ENCODE data around the gene SEL1L3.

The SEL1L3 gene

DNA sequence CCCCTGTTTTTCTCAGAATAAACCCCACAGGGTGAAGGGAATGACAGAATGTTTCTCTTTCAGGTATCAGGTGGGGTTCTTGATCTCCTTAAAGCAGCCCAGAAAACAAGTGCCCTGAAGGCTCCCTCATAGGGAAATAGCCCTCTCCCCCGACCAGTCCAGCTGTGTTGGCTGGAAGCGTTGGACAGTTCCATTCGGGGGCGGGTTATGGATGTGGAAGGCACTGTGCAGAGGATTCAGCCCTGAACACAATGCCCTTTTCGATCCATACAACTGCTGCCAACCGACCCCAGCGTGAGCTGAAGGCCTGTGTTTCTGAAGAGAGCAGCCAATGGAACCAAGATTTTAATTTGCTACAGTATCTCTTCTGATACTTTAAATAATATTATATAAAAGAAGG is 41.5 kb downstream of the SEL1L3 start:
- DNase-seq (ENCODE audit: low read depth in 1 of 2, low spot score in 1 of 2) = no peak

DNA sequence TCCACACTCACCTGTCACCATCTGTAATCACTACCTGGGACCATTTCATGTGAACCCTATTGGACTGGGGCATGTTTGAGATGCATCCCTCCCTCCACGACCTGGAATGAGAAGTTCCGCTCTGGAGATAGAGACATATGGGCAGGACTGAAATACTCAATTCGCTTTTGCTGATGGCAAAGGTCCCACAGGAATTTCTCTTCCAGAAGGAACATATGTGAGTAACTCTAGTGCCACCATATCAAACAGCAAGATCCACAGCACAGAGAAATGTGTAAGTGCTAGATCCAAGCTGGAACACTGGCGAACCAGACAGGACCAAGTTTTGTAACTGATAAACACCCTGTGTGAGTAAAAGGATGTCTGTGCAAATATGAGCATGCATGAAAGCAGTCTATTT is 43.9 kb downstream of the SEL1L3 start:
- no peak for DNase-seq (ENCODE audit: low read depth in 1 of 2, low spot score in 1 of 2)

DNA sequence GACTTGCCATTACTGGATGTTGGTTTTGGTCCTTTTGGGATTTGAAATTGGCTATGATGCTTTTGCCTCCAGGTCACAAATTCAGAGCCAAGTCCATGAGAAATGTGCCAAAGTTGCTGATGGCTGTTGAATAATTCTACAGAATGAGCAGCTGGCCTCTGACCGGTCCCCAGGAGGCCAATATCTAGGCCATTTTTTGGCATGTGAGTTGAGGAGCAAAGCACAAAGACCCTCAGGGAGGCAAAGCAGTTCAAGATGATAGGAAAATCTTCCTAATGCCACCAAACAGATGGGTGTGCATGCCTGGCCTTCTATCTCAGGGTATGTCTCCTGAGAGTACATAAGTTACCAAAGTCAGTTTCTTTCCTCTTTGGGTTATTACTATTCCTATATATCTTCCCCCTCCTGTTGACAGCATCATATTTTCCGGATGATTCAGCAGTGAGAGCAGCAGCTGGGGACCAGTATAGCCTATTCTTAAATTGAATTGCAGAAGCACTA is 44.4 kb downstream of the SEL1L3 start:
- DNase-seq (ENCODE audit: low read depth in 1 of 2, low spot score in 1 of 2) = no peak

DNA sequence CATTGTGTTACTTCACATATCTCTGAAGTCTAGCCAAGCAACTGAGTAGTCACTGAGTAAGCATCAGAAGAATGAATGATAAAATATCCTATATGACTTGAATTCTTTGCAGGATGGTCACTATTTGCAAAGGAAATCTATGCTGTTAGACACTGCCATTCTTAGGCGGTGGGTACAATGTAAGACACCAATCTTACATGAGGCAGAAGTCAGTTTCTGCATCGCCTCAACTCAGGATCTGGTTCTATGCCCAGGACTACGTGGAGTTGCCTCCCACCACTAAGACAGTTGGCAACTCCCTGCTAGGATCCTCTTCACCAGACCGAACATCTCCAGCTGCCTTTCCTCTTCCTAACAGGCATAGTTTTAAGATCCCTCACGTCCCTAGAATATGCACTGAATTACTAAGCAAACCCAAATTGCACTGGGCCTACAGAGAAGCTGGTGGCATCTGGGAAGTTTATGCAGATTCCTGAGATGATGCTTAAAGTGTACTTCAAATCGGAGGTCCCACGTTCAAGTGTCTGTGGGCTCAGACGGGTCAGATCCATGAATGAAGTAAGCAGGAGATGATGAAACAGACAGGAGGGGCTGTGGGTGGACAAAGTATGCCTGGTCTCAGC is 45.6 kb downstream of the SEL1L3 start:
- no peak for DNase-seq (ENCODE audit: low read depth in 1 of 2, low spot score in 1 of 2)

DNA sequence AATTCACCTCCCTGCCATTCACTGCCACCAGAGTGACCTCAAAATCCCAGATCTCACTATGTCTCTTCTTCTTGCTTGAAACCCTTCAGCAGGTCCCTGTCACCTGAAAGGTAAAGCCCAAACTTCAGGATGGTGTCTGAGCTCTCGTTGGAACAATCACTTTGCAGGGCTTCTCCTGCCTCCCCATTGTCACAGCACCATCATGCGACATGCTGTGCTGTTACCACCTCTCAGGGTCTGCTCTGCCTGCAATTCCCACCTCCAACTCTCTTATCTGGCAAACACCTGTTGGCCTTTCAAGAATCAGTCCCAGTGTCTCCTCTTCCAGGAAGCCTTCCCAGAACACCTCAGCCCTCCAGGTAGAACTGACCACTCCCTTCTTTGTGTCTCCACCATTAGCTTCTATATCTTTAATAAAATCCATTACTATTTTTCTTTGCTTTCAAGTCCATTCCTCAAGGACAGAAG is 46.2 kb downstream of the SEL1L3 start:
- DNase-seq (ENCODE audit: low read depth in 1 of 2, low spot score in 1 of 2) = no peak

DNA sequence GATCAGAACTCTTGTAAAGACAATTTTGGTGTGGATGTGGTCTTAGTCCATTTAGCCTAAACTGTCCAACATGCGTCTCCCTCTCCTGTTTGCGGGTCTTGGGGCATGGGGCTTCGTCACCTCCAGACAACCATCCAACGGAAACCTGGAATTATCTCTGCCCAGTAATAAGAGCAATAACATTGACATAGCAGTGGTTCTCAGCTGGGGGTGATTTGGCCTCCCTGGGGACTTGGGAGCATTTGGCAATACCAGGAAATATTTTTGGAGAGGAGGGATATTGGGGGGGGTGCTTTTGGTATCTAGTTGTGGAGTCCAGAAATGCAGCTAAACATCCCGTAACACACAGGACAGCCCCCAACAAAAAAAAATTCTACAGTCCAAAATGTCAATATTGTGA is 47.2 kb downstream of the SEL1L3 start:
- DNase-seq (ENCODE audit: low read depth in 1 of 2, low spot score in 1 of 2) = no peak

DNA sequence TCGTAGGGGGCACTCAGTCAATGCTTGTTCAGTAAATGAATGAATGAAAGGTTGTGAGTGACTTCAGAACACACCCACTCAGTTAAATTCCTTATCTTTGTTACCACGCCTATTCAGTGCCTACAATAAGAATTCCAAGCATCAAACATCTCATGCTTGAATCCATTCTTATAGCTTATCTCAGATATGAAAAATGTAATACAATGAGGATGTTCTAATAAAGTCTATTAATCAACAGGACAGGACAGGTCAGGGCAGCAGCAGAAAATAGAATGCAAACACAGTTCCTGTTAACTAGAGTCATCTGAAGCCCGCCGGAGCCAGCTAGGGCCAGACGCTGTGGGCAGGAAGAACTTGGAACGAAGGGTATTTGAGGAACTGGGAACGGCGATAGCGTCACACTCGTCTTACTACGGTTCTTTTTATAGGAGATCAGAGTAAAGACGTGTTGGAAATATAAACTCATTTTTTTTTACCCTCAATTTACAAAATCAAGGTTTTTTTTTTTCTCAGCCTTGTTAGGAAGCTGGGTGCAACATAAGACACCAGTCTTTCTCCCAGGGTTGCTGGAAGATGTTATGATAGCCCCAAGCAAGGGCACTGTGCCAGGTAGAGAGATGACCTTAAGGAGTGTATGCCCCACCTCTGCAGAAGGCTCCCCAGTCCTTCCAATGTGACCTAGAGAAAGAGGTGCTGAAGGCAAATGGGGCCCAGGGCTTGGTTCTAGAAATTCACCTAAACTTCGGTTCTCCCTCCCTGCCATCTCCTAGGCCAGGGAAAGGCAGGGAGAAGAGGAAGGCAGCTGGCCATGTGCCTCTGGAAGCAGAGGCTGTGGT is 48.3 kb downstream of the SEL1L3 start:
- no peak for DNase-seq (ENCODE audit: low read depth in 1 of 2, low spot score in 1 of 2)

DNA sequence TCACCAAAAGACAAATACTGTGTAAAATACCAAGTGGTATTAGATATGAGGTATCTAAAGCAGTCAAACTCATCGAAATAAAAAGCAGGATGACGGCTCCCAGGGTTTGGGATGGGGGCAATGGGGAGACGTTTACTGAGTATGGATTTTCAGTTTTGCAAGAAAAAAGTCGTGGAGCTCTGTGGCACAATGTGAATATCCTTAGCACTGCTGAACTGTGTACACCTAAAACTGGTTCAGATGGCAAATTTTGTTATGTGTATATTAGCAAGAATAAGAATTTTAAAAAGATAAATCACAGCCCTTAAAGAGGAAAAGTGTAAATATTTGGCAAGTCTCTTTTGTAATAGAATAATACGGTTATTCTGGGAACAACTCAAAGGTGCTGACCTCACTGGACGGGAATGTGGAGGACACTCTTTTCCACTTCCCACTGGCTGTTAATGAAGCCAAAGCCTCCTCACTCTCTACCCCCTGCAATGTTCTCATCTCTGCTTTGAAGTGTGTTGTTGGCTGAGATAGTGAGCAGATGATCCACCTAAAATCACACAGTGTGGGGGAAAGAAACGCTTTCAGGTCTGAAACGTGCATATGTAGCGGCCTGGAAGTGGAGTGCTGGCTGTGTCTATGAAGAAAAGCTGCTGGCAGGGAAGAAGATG is 49.2 kb downstream of the SEL1L3 start:
- DNase-seq (ENCODE audit: low read depth in 1 of 2, low spot score in 1 of 2) = no peak

DNA sequence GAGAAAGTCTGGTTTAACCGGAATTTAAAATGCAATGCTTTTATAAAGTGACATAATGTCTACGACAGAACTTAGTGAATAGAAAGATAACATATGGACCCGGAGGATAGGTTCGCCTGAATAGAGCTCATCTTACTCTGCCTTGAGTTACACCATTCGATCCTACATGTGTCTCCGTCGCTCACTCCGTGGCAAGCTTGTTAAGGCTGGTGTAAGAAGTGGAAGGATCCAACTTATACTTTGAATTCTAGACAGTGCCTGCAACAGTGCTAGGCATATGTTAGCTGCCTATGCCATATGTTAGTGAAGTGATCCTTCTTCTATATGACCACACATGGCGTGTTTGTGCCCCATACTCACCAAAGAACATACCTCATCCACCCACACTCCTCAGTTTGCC is 50.9 kb downstream of the SEL1L3 start:
- no peak for DNase-seq (ENCODE audit: low read depth in 1 of 2, low spot score in 1 of 2)

DNA sequence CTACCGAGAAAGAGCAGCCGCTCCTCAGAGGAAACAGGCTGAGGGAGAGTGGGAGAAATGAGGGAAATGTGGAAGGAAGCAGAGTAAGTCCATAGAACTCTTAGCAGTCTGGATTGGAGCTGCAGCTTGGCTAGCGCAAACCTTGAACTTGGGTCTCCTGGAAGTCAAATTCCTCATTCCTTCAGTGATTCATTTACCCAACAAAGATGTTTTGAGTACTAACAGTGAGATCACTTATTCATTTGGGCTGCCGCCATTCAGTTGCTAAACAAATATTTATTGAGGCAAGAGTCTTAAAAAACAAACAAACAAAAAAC is 51.5 kb downstream of the SEL1L3 start:
- no peak for DNase-seq (ENCODE audit: low read depth in 1 of 2, low spot score in 1 of 2)

DNA sequence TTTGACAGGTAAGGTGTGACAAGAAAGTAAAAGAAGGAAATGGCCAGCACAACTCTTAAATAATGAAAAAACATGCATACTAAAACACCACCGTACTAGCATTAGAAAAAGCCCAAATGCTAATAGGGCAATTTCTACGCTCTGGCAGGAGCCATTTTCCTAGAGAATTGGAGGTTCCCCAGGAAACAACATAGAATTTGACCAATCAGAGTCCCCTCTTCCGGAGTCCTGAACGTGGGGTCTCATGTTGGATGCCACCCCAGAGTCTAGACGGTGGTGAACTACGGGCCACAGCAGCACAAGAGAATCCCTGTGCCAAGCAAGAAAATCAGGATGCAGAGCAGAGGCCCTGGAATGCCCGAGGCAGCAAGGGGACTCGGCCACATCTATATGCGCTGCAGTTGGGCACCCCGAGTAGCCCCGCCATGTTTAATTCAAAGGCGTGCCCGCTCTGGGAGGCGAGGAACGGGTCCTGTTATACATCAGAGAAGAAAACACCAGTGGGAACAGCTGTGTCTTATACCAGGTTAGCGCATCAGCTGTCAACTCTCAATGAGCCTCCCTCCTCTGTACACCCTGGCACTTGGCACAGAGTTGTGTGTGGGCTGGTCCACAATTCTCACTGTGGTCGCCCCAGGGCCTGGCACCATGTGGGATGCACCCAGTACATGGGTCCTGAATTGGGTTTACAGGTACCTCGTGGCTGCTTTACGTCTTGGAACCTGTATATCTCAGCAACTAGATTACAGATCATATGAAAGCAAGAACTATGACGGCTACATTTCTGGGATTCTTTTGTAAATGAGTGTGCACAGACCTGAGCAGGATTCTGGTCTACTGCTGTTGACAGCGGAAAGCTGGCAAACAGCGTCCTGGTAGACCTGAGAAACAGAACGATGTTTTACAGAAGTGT is 52.1 kb downstream of the SEL1L3 start:
- DNase-seq (ENCODE audit: low read depth in 1 of 2, low spot score in 1 of 2) = no peak

DNA sequence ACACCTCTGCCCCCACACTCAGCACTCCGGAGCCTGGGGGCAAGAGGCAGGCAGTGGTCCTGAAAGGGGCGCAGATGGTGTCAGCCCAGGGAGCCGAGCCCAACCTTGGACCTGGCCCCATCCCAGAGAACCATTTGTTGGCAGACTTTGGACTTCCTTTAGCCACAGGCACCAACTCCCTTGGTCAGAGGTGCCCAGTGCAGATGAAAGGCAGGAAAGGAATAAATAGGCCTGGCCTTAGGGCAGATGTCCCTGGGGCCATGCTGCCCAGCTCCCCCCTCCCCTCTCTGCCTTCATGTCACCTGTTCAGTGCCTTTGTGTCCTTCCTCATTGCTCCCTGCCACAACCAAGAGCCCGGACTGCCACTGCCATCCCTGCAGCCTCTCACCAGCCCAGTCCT is 52.8 kb downstream of the SEL1L3 start:
- no peak for DNase-seq (ENCODE audit: low read depth in 1 of 2, low spot score in 1 of 2)

DNA sequence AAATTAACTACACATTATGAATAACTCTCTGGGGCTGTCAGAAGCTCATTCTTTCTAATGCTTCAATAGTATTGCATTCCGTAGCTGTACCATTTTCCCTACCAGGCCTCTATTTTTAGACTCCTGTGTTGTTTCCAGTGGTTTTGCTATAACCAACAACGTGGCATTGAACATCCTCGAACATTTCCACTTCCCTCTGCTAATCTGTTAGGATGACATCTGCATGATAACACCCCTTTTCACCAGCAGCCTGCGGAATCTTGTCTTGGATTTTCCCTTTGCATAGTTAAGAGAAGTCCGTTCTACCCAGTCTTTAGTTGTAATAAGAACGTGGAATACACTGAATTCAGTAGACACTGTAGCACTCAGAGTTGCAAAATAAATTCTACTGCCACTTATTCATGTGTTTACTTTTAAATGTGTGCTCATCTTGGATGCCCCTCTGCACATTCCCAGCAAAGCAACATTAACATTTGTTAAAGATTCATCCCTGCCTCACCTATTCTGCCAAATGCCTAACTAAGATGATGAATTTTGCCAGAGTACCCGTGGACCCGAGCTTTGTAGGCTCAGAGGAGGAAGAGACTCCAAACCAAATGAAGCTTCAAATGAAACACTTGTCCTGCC is 55.6 kb downstream of the SEL1L3 start:
- no peak for DNase-seq (ENCODE audit: low read depth in 1 of 2, low spot score in 1 of 2)

DNA sequence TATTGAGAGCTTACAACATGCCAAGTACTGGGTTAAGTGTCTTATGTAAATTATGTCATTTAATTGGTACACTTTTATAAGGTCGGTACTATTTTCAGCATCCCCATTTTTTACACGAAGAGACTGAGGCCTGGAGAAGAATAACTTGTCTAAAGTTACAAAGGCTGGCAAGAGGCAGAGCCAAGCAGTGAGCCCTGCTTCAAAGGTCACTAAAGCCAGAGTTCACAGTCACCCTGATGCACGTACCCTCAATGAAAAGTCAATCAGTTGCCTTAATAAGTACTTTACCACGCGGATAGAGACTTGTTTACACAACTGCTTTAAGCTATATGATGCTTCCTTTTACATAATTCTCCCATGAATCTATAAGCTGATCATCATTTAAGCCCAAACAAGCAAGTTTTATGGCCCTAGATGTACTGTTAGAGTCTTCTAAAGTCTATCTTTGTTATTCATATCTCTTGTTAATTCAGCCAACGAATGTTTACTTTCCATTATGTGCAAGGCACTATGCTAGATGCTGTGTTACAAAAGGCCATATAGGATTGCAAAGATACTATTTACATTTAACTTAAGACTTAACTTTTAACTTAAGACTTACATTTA is 57.4 kb downstream of the SEL1L3 start:
- DNase-seq (ENCODE audit: low read depth in 1 of 2, low spot score in 1 of 2) = no peak

DNA sequence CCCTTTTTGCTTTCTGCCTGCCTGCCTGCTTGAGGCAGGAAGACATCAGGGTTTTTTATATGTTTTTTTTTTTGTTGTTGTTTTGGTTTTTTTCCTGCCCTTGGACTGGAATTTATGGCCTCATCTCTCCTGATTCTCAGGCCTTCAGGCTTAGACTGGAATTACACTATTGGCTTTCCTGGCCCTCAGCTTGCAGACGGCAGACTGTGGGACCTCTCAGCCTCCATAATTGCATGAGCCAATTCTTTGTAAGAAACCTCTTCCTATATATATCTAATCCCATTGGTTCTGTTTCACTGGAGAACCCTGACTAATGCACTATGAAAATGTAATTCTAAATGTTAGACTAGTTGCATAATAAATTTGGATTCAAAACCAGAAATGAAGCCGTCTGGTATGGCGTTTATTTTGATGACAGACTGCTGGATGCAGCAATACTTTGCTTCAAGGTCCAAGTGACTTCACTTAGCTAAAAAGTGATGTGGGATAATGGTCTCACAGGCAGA is 59.0 kb downstream of the SEL1L3 start:
- DNase-seq (ENCODE audit: low read depth in 1 of 2, low spot score in 1 of 2) = no peak

DNA sequence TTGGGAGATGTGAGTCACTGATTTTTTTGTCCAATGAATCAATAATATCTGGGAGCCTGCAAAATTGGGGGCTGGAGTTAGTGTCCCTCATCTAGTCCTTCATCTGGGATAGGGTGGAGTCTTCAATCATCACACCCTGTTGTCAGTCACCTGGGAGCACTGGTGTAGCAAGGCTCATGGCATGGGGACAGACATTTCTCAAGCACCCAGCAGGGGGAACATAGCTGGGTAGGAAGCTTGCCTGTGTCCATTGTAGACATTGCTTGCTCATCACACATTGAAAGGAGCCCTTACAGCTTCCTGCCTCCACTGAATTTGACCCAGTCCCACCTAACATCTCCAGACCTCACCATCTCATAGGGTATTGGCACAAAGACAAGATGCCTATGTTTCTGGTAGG is 61.2 kb downstream of the SEL1L3 start:
- DNase-seq (ENCODE audit: low read depth in 1 of 2, low spot score in 1 of 2) = no peak

DNA sequence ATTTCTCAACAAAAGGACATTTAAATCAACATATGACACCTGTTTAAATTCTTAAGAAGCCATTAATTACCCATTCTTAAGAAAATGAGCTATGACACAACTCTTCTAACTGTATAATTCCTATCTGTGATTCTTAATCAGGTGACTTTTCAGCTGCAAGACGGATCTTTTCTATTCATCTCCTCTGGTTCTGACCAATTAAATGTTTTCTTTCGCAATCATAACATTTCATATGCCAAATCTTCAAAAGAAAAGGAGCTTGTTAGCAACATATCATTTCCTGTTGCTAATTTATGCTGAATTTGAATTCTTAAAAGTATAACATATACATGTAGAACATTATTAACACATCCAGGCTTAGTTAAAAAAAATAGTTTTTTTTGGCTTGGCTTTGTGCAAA is 62.5 kb downstream of the SEL1L3 start:
- DNase-seq (ENCODE audit: low read depth in 1 of 2, low spot score in 1 of 2) = no peak

DNA sequence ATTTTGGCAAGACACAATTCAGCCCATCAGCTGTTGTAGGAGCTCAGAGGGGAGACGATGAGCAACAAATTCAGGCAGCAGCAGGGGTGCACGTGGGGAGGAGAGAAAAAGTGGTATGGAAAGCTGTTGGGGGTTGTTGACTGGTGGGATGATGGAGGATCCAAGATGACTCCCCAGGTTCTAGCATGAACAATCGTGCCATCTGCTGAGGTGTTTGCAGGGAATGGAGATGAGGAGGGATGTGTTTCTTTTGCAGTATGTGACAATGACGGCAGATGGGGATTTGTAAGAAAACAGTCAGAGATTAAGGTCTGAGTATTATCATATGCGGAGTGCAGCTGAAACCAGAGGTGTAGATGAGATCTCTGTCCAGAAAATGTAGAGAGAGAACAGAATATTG is 63.3 kb downstream of the SEL1L3 start:
- DNase-seq (ENCODE audit: low read depth in 1 of 2, low spot score in 1 of 2) = no peak

DNA sequence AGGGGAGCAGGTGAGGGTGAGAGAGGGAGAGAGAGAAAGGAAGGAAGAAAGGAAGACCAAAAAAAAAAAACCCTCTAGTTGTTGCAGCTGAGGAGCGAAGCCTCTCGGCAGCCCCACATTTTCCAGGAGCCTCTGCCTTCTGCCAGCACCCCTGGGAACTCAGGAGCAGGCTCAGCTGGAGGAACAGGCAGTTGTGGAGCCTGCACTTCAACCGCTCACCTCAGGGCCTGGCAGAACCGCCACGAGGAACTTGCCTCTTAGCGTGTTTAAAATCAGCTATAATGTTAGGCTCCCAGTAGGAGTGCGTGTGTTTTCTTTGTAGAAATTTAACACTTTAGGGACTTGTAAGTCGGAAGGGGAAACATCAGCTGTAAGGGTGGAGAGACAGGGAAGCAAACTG is 65.7 kb downstream of the SEL1L3 start:
- DNase-seq (ENCODE audit: low read depth in 1 of 2, low spot score in 1 of 2) = no peak
